Liver (tissue), 9 donors: Measurements from ENCODE around the gene EGR2. TPM values are rescaled to one million over a fixed set of nuclear protein-coding genes. Genes with fewer than 3 reads are reported as not detected.

Source experiments
- DNase-seq: peaks from one replicate; pipeline ENCODE4 v3.0.0-alpha.2; 2017; ENCODE audit warnings: low spot score
- H3K27ac ChIP-seq, 2 donors: one replicate each; pipeline ENCODE4 v1.7.0; 2013; ENCODE audit warnings: inconsistent platforms in 2 of 2, low read length in 2 of 2, control low read depth in 1 of 2, low read depth in 1 of 2, mild to moderate bottlenecking in 1 of 2
- H3K27me3 ChIP-seq, 4 donors: one replicate each; pipeline versions ENCODE4 v1.6.1 to v1.7.0; 2013; ENCODE audit warnings: low read length in 3 of 4, inconsistent platforms in 1 of 4, mild to moderate bottlenecking in 1 of 4, moderate library complexity in 1 of 4; ENCODE audit not compliant: control insufficient read depth in 4 of 4, insufficient read depth in 4 of 4
- H3K36me3 ChIP-seq, 4 donors: one replicate each; pipeline versions ENCODE4 v1.6.1 to v1.7.0; 2013; ENCODE audit warnings: low read length in 3 of 4, mild to moderate bottlenecking in 3 of 4, low read depth in 1 of 4, moderate library complexity in 1 of 4; ENCODE audit not compliant: control insufficient read depth in 4 of 4, insufficient read depth in 3 of 4
- H3K4me1 ChIP-seq, 4 donors: one replicate each; pipeline versions ENCODE4 v1.6.1 to v1.7.0; 2013; ENCODE audit warnings: low read length in 3 of 4, mild to moderate bottlenecking in 3 of 4, moderate library complexity in 1 of 4; ENCODE audit not compliant: control insufficient read depth in 4 of 4, insufficient read depth in 4 of 4
- H3K4me3 ChIP-seq, 3 donors: one replicate each; pipeline versions ENCODE4 v1.6.1 to v1.7.0; 2013; ENCODE audit warnings: low read length in 3 of 3, control low read depth in 1 of 3, low read depth in 1 of 3, mild to moderate bottlenecking in 1 of 3
- H3K9ac ChIP-seq, 2 donors: one replicate each; pipeline ENCODE4 v1.7.0; 2013; ENCODE audit warnings: low read length in 2 of 2, mild to moderate bottlenecking in 2 of 2, moderate library complexity in 2 of 2, control low read depth in 1 of 2, low read depth in 1 of 2
- H3K9me3 ChIP-seq, 4 donors: one replicate each; pipeline versions ENCODE4 v1.6.1 to v1.7.0; 2013; ENCODE audit warnings: low read length in 3 of 4; ENCODE audit not compliant: control insufficient read depth in 4 of 4
- FOXA1 ChIP-seq: IDR thresholded peaks from 2 replicates; pipeline ENCODE4 v1.6.1; 2016; ENCODE audit warnings: antibody characterized with exemption
- NR2F2 ChIP-seq: IDR thresholded peaks from 2 replicates; pipeline ENCODE4 v1.6.1; 2016; ENCODE audit warnings: antibody characterized with exemption
- RAD21 ChIP-seq, 2 donors: IDR thresholded peaks; 2 replicates each; pipeline ENCODE4 v1.6.1; 2016; ENCODE audit warnings: antibody characterized with exemption in 2 of 2, mild to moderate bottlenecking in 2 of 2
- RXRA ChIP-seq, 2 donors: IDR thresholded peaks; 2 replicates each; pipeline ENCODE4 v1.6.1; 2017 to 2018; ENCODE audit warnings: antibody characterized with exemption in 2 of 2, mild to moderate bottlenecking in 1 of 2
- TAF1 ChIP-seq: conservative IDR thresholded peaks from 2 replicates; pipeline ENCODE4 v1.6.1; 2016; ENCODE audit warnings: antibody characterized with exemption, mild to moderate bottlenecking
- YY1 ChIP-seq: IDR thresholded peaks from 2 replicates; pipeline ENCODE4 v1.6.1; 2016; ENCODE audit warnings: antibody characterized with exemption, mild to moderate bottlenecking
- WGBS: extraction: QIAGEN DNeasy Blood & Tissue Kit; methylation state at CpG from one replicate; pipeline ENCODE4 v1.1.7; 2013; 5-methylcytosine and 5-hydroxymethylcytosine counted together
- polyA plus RNA-seq, 2 donors: library from polyadenylated mRNA; stranded (reverse) in 1 of 2; unstranded in 1 of 2; fragments of 200-250 nt in 1 of 2; fragments of >200 nt in 1 of 2; fragmentation: Nextera tagmentation in 1 of 2; extraction: Ambion mirVana in 1 of 2; gene quantifications; one replicate each; pipeline versions ENCODE4 v1.2.1 to v1.2.3, GENCODE V29; 2013 to 2015
- total RNA-seq, 2 donors: library from RNA; depleted of rRNA; stranded (reverse); fragments of >200 nt; gene quantifications; one replicate each; pipeline ENCODE4 v1.2.3, GENCODE V29; 2014
- TF ChIP-seq, protein P1 (sequence below): IDR thresholded peaks from 2 replicates; pipeline ENCODE4 v1.6.1; 2016; ENCODE audit warnings: antibody characterized with exemption
- TF ChIP-seq, protein P2 (sequence below): IDR thresholded peaks from 2 replicates; pipeline ENCODE4 v1.6.1; 2016; ENCODE audit warnings: antibody characterized with exemption
- TF ChIP-seq, protein P3 (sequence below): IDR thresholded peaks from 2 replicates; pipeline ENCODE4 v1.6.1; 2016; ENCODE audit warnings: antibody characterized with exemption
- TF ChIP-seq, protein P4 (sequence below): fragments of 150-350 bp; IDR thresholded peaks from 2 replicates; pipeline ENCODE4 v1.5.1; 2017; ENCODE audit warnings: improper control_type of control experiment, low read depth, low read length; ENCODE audit not compliant: missing input control
- TF ChIP-seq, protein P5 (sequence below): IDR thresholded peaks from 2 replicates; pipeline ENCODE4 v1.6.1; 2016; ENCODE audit warnings: antibody characterized with exemption, mild to moderate bottlenecking
- donor health status: healthy.
- donor health status: healthy.
- donor health status: healthy.
- donor health status: healthy.
- donor health status: healthy.

Gene EGR2
- total and polyA plus RNA-seq, 4 donors = 0.17 to 0.76 (median 0.23) TPM

DNA sequence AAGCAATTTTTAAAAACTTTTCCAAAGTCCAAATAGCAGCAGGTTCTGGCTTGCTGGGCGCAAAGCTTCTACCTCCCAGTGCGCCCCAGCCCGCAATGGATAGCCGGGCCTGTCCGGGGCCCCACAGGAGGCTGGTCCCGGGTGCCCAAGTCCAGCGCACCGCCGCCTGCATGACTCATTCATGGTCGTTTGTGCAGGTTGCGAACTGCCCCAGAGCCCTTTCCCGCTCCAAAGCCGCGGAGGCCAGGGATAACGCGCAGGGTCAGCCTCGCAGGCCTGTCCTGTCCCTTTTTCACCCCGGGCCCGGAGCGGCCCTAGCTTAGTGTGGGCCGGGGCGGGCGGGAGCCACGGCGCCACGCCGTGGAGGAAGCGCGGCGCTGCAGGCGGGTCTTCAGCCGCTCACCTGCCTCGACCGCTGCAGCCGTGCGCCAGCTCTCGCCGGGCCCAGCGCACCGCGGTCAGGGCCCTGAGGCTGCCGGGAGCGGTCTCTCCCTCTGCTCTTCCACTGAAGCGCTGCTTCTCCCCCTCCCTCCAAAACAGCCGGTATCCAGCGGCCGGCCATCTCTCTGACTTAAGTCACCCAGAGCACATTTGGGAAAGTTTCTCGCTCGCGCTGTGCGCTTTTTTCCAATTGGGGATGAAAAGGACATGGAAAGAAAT, 1.7 kb upstream of the EGR2 start:
- 2% methylated on average over 51 of the region's 51 CpGs for WGBS
- Histone ChIP-seq H3K9ac (peak overlapping the region; percentile 39 to 42), H3K27ac (peak overlapping the region; percentile 92 to 94)

DNA sequence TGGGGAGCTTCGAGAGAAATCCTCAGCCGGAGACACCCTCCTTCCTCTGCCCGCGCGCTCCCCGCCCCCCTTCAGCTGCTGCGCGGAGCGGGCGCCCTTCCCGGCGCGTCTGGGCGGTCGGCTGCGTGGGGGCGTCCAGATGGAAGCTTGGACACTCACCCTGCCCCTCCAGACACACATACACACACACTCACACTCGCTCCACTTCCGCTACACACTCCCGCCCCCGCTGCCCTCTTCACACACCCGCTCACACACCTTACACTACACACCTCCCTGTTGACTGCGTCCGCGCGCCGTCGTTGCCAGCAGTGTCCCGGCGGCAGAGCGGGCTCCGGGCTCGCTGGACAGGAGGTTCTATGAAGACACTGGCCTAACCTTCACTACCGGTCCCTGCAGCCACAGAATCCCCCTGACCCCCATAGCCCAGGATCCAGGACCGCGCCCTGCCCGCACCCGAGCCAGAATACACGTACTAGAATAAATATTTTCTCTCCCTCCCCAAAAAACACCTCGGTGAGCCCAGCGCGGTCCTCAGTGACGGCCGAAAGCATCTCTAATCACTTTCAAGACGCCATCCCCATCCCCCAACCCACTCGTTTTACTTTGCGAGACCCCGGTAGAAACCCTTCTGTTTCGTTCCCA, 1.1 kb upstream of the EGR2 start:
- H3K4me3 ChIP-seq = peak overlapping the region; percentile 70 to 93 (median 72)
- H3K27ac ChIP-seq = peak overlapping the region; percentile 92 to 94
- peaks cover 0 to 6% (median 4%) of the 10 kb centered on the region in 4 donors for H3K27me3 ChIP-seq
- peak; percentile 43 for DNase-seq
- peak overlapping the region; percentile 42 to 72 for H3K9ac ChIP-seq
- H3K9me3 ChIP-seq = no peaks in the 10 kb centered on the region
- WGBS = under 1% methylated on average over 49 of the region's 49 CpGs
- no peaks in the 10 kb centered on the region for H3K36me3 ChIP-seq
- H3K4me1 ChIP-seq = peaks cover 14 to 35% (median 24%) of the 10 kb centered on the region in 4 donors
- TF ChIP-seq NR2F2 = no peak
- TF ChIP-seq YY1 = no peak
- TF ChIP-seq RXRA (IDR thresholded peaks at IDR 0.05) = no peak
- TF ChIP-seq TAF1 = no peak
- TF ChIP-seq FOXA1 = no peak
- TF ChIP-seq, protein P1, sequence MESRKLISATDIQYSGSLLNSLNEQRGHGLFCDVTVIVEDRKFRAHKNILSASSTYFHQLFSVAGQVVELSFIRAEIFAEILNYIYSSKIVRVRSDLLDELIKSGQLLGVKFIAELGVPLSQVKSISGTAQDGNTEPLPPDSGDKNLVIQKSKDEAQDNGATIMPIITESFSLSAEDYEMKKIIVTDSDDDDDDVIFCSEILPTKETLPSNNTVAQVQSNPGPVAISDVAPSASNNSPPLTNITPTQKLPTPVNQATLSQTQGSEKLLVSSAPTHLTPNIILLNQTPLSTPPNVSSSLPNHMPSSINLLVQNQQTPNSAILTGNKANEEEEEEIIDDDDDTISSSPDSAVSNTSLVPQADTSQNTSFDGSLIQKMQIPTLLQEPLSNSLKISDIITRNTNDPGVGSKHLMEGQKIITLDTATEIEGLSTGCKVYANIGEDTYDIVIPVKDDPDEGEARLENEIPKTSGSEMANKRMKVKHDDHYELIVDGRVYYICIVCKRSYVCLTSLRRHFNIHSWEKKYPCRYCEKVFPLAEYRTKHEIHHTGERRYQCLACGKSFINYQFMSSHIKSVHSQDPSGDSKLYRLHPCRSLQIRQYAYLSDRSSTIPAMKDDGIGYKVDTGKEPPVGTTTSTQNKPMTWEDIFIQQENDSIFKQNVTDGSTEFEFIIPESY = no peak
- TF ChIP-seq, protein P2, sequence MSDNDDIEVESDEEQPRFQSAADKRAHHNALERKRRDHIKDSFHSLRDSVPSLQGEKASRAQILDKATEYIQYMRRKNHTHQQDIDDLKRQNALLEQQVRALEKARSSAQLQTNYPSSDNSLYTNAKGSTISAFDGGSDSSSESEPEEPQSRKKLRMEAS = no peak
- TF ChIP-seq, protein P3, sequence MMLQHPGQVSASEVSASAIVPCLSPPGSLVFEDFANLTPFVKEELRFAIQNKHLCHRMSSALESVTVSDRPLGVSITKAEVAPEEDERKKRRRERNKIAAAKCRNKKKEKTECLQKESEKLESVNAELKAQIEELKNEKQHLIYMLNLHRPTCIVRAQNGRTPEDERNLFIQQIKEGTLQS = no peak
- TF ChIP-seq, protein P4, sequence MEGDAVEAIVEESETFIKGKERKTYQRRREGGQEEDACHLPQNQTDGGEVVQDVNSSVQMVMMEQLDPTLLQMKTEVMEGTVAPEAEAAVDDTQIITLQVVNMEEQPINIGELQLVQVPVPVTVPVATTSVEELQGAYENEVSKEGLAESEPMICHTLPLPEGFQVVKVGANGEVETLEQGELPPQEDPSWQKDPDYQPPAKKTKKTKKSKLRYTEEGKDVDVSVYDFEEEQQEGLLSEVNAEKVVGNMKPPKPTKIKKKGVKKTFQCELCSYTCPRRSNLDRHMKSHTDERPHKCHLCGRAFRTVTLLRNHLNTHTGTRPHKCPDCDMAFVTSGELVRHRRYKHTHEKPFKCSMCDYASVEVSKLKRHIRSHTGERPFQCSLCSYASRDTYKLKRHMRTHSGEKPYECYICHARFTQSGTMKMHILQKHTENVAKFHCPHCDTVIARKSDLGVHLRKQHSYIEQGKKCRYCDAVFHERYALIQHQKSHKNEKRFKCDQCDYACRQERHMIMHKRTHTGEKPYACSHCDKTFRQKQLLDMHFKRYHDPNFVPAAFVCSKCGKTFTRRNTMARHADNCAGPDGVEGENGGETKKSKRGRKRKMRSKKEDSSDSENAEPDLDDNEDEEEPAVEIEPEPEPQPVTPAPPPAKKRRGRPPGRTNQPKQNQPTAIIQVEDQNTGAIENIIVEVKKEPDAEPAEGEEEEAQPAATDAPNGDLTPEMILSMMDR = no peak

More for the DNA sequence above, 1.7 kb upstream of the EGR2 start:
- TF ChIP-seq, protein P5, sequence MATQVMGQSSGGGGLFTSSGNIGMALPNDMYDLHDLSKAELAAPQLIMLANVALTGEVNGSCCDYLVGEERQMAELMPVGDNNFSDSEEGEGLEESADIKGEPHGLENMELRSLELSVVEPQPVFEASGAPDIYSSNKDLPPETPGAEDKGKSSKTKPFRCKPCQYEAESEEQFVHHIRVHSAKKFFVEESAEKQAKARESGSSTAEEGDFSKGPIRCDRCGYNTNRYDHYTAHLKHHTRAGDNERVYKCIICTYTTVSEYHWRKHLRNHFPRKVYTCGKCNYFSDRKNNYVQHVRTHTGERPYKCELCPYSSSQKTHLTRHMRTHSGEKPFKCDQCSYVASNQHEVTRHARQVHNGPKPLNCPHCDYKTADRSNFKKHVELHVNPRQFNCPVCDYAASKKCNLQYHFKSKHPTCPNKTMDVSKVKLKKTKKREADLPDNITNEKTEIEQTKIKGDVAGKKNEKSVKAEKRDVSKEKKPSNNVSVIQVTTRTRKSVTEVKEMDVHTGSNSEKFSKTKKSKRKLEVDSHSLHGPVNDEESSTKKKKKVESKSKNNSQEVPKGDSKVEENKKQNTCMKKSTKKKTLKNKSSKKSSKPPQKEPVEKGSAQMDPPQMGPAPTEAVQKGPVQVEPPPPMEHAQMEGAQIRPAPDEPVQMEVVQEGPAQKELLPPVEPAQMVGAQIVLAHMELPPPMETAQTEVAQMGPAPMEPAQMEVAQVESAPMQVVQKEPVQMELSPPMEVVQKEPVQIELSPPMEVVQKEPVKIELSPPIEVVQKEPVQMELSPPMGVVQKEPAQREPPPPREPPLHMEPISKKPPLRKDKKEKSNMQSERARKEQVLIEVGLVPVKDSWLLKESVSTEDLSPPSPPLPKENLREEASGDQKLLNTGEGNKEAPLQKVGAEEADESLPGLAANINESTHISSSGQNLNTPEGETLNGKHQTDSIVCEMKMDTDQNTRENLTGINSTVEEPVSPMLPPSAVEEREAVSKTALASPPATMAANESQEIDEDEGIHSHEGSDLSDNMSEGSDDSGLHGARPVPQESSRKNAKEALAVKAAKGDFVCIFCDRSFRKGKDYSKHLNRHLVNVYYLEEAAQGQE = no peak
- TF ChIP-seq, protein P3 = no peak
- TF ChIP-seq, protein P4 = peak; percentile 66
- TF ChIP-seq RAD21 (IDR thresholded peaks at IDR 0.05) = peak; percentile 69 to 84
- Histone ChIP-seq H3K9me3 (no peaks in the 10 kb centered on the region), H3K27me3 (peaks cover 0 to 6% (median 4%) of the 10 kb centered on the region in 4 donors), H3K36me3 (no peaks in the 10 kb centered on the region), H3K4me3 (peak overlapping the region; percentile 70 to 93 (median 72)), H3K4me1 (peaks cover 14 to 35% (median 24%) of the 10 kb centered on the region in 4 donors)
- peak; percentile 65 for DNase-seq
